Stimulated activated CD4-positive, alpha-beta T cell treated with anti-CD3 and anti-CD28 coated beads, Interleukin-4, amount 100 ng/mL, for 1 hour (primary cell): Measurements from ENCODE around the gene PRKG1.
"Not testable (repeated sequence)": the region's sequence is repeated elsewhere in the genome, so short reads cannot be mapped to it uniquely, and the experiment has no call there.

Experiments
- DNase-seq: peaks from one replicate; pipeline ENCODE4 v3.0.0-alpha.2; 2020

The PRKG1 gene

GRCh38 chr10:51685768-51686167 lies 611.5 kb downstream of the PRKG1 start:
- no peak for DNase-seq

DNA sequence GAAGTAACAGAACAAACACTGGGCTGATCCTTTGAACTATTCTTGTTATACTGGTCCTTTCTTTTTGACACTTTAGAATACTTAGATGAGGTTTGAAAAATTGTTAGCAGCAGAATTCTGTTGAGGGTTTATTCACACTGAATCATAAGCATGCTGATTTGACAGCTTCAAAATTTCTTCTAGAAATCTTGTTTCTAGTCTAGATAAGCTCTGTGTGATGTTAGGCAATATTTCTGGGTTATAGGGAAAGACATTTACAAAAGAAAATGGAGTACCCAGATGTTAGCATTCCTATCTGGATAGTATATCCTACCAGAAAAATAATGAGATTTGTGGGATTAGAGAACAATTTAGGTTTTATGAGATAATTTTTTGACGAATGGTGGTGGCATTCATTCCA lies 613.0 kb downstream of the PRKG1 start:
- DNase-seq = no peak

DNA sequence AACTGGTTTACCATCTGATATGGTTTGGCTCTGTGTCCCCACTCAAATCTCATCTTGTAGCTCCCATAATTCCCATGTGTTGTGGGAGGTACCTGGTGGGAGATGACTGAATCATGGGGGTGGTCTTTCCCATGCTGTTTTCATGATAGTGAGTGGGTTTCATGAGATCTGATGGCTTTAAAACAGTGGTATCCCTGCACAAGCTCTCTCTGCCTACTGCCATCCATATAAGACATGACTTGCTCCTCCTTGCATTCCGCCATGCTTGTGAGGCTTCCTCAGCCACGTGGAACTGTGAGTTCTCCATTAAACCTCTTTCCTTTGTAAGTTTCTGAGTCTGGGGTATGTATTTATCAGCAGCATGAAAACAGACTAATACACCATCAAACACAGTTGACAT lies 614.5 kb downstream of the PRKG1 start:
- DNase-seq = not testable (repeated sequence)

DNA sequence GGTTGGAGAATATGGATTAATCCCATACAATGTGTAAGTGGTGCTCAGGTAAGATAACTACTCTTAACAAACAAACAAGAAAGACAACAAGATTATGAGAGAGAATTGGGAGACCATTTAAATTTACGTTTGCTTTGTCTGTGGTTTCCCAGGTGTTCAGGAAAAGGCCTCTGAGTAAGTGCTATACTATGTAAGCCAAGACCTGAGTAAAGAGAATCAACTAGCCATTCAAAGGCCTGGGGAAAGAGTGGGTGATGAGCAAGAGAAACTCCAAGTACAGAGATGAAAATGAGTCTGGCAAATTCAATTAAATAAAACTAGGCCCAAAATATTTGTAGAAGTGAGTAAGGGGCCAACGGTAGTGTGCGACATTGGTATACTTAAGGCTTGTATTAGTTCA lies 615.2 kb downstream of the PRKG1 start:
- no peak for DNase-seq

- DNase-seq = no peak
Measured at GRCh38 chr10:51691135-51691534, 616.8 kb downstream of the PRKG1 start.

DNA sequence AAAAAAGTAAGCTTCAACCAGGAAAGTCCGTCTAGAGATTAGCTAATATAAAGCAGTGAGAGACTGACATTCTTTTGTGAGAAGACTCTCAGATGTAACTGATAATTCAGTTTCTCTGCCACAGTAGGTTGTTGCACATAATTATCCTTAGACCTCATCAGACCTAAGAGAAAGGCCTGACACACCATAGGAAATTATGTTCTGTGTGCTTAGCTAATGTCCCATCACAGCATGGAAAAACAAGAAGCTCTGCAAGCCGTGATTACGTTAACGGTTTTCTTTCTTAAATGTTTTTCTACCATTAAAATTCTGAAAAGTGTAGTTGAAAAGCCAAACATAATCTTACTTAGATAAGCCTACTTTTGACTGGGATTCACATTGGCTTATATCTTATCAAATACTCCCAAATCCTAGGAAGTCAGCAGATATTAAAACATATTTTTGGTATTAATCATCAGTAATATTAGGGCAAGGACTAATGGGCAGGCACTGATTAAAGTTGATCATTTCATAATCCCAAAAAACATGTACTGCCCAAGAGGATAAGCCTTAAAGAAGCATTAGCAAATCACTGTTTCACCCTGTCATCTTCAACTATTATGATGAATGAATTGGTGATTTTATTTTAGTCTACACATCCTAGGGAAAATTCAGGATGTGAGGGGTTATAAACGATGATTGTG lies 619.9 kb downstream of the PRKG1 start:
- no peak for DNase-seq

DNA sequence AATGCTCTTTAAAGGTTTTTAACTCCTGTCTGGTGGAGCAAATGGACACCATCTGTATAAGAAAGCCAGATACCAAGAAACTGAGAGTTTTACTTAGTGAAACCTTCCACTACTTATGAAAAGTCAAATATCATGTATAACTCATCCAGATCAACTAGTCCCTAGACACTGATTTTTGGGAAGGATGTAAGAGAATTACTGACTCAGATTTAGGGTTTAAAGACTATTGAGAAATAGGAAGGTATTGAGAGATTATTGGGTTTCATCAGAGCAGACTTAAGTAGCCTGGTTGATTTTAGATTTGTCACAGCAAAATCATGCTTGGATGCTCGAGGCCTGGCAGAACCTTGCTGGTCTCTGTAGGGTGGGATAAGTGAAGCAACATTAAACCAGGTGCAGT lies 622.0 kb downstream of the PRKG1 start:
- no peak for DNase-seq

- DNase-seq = no peak
Measured at GRCh38 chr10:51698473-51699063, 624.3 kb downstream of the PRKG1 start.

GRCh38 chr10:51699145-51699474 lies 624.8 kb downstream of the PRKG1 start:
- no peak for DNase-seq

DNA sequence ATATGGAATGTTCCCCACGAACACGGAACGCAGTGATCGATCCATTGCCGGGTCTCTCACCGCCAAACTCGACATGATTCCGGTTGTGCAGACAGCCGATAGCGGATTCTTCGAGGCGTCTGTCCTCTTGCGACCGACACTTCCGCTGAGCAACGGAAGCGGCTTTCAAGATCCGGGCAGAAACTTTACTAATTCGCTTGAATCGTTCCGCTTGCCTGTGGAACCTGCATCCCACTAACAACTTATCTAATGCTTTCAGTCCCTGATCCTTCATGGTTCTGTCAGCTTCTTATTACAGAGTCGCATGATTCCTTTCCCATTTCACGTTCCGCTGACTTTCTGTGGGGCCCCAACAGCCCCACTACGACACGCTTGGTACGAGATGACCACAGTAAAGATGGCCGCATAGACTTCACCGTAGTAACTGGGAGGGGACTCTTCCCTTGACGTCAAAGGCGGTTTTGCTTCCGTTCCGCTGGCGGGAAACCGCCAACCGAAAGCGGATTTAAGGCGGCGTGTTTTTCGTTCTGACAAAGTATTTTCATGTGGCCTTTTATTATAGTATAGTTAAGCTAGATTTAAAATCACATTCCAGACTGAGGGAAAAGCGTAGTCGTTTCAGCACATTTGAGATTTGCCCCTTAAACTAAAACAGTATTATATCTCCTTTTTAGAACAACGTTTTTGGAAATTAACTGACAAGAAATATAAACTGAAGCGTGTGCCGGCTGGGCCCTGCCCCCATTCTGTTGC lies 625.4 kb downstream of the PRKG1 start, which contains the start of gene CSTF2T:
CSTF2T (minus strand) TSS at position 121 of the 753 bp plus-strand sequence; CDS start at position 75, 46 bp downstream.
- DNase-seq = peak; percentile 81

DNA sequence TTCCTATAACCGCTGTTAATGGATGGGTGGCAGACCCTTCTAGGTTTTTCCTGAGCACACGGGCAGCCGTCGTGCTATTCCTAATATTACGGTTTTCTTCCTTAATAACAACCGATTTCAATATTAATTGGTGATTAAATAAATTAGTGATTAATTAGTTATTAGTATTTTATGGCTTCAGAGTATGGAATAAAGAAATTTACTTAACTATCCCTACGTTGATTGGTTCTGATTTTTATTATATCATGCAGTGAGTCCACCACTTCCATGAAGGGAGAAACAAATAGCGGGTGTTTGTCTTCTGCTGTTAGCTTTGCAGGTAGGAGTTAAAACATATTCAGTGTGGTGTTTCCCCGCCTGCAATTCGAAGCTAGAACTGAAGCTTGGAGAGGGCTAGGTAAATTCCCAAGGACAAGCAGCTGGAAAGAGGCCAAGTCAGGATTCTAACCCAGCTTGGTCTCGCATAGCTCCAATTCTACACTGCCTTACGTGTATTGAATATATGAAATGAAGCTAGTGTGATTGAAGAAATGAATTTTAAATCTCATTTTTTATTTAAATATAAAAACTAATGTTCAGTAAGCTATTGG lies 626.0 kb downstream of the PRKG1 start:
- no peak for DNase-seq

- DNase-seq = no peak
Measured at GRCh38 chr10:51705774-51706173, 631.5 kb downstream of the PRKG1 start.

DNA sequence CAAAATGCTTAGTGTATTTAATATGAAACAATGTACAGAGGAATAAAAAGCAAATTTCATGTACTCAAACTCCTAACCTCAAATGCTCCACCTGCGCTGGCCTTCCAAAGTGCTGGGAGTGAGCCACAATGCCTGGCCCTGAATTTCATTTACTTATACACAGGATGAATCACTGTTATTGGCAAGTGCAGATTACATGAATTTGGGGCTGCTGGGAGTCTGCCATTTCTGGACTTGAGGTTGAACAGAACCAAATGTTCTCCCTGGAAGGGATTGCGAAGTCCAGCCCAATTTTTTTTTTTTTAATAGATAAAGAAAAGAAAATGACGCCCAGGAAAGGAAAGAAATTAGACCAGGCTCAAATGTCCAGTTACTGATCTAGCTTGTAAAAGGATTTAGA lies 631.9 kb downstream of the PRKG1 start:
- no peak for DNase-seq

GRCh38 chr10:51707392-51707791 lies 633.1 kb downstream of the PRKG1 start:
- no peak for DNase-seq

DNA sequence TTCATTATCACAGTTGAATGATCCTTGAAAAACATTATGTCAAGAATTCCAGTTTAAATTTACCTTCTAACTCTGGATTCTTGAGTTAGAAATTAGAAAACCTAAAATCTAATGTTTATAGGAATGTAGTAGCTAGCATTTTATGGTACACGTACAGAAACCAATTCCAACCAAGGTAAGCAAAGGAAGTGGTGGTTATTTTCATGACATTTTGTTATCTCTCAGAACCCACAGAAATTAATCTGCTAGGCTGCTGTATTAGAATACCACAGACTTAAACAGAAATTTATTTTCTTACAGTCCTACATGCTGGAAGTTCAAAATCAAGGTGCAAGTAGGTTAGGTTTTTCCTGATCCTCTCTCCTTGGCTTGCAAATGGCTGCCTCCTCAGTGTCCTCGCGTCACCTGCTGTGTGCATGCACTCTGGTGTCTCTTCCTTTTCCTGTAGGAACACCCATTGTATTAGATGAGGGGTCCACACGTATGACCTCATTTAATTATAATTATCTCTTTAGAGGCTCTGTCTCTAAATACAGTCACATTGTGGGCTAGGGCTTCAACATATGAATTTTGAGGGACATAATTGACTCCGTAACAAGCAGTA lies 633.6 kb downstream of the PRKG1 start:
- no peak for DNase-seq

- DNase-seq = no peak
Measured at GRCh38 chr10:51708609-51709008, 634.3 kb downstream of the PRKG1 start.

DNA sequence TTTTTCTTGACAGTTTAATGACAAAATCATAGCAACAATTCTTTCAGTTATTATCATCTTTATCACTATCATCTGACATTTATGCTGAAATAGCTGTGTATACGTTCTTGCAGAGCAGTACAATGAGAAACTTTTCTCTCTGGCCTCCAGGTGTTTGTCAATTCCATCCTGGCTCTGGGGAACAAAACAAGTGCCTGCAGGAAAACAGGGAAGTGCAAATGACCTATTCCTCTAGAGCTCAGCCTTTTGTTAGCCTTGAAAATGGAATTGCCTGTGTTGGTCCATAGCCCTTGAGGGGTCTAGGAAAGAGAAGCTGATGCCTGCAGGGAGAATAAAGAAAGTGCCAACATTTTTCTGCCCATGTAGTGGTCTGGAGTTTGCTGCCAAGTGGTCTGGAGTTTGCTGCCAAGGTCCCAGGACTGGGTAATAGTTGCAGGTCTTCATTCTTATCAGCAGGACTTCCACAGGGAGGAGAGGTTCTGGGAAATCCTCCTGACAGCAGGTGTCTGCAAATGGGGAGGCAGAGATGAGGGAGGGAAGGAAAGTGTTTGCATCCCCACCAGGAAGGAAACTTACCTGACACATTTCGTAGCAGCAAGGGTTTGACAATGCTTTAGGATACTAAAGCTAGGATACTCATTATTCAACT lies 635.2 kb downstream of the PRKG1 start:
- no peak for DNase-seq

- DNase-seq = no peak
Measured at GRCh38 chr10:51711519-51711891, 637.2 kb downstream of the PRKG1 start.

- DNase-seq = no peak
Measured at GRCh38 chr10:51716981-51717380, 642.7 kb downstream of the PRKG1 start.

DNA sequence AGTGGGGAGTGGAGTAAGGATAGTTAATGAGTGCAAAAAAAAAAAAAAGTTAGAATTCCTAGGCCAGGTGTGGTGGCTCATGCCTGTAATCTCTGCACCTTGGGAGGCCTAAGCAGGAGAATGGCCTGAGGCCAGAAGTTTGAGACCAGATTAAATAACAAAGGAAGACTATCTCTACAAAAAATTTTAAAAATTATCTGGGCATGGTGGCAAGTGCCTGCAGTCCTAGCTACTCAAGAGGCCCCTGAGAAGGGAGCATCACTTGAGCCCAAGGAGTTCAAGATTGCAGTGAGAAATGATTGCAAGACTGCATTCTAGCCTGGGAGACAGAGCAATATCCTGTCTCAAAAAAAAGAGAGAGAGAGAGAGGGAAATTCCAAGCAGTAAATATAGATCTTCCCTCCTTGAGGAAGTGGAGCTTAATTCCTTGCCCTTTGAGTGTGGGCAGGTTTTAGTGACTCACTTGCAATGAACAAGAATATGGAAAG lies 644.6 kb downstream of the PRKG1 start:
- DNase-seq = no peak

- DNase-seq = no peak
Measured at GRCh38 chr10:51724038-51724437, 649.8 kb downstream of the PRKG1 start.

- no peak for DNase-seq
Measured at GRCh38 chr10:51729822-51730555, 655.7 kb downstream of the PRKG1 start.
